Smooth muscle cell (in vitro differentiated cells): ENCODE results near the gene KLF9. TPM values are rescaled to one million over a fixed set of nuclear protein-coding genes. Genes with fewer than 3 reads are reported as not detected.
A peak's percentile ranks its signal among the peaks of the same experiment; 100 is the strongest.

Experiments
- DNase-seq: peaks from one replicate; lab custom pipeline; 2025; ENCODE audit not compliant: unreplicated experiment; lab: John Stamatoyannopoulos, UW
- H2AFZ ChIP-seq: fragments of 200-600 bp; sonication (generic); 2 replicates; pipeline ENCODE4 v1.6.0; 2016; ENCODE audit warnings: antibody characterized with exemption, low read depth, mild to moderate bottlenecking
- H3F3A ChIP-seq: fragments of 200-600 bp; sonication (generic); 2 replicates; pipeline ENCODE4 v1.6.0; 2017; ENCODE audit warnings: antibody characterized with exemption, low read depth
- H3K27ac ChIP-seq: fragments of 200-600 bp; sonication (generic); 2 replicates; pipeline ENCODE4 v1.5.1; 2016; ENCODE audit warnings: low read depth, mild to moderate bottlenecking
- H3K27me3 ChIP-seq: fragments of 200-600 bp; sonication (generic); 2 replicates; pipeline ENCODE4 v1.6.1; 2016; ENCODE audit warnings: low read depth, mild to moderate bottlenecking
- H3K36me3 ChIP-seq: fragments of 200-600 bp; sonication (generic); 2 replicates; pipeline ENCODE4 v1.5.1; 2016; ENCODE audit warnings: low read depth
- H3K4me1 ChIP-seq: fragments of 200-600 bp; sonication (generic); 2 replicates; pipeline ENCODE4 v1.5.1; 2016; ENCODE audit warnings: low read depth
- H3K4me2 ChIP-seq: fragments of 200-600 bp; sonication (generic); 2 replicates; pipeline ENCODE4 v1.6.0; 2016; ENCODE audit warnings: mild to moderate bottlenecking
- H3K4me3 ChIP-seq: fragments of 200-600 bp; sonication (generic); 2 replicates; pipeline ENCODE4 v1.5.1; 2016; ENCODE audit warnings: mild to moderate bottlenecking
- H3K79me2 ChIP-seq: fragments of 200-600 bp; sonication (generic); 2 replicates; pipeline ENCODE4 v1.6.0; 2016; ENCODE audit warnings: low read depth, mild to moderate bottlenecking
- H3K9ac ChIP-seq: fragments of 200-600 bp; sonication (generic); 2 replicates; pipeline ENCODE4 v1.6.0; 2016; ENCODE audit warnings: low read depth
- H3K9me3 ChIP-seq: fragments of 200-600 bp; sonication (generic); replicated peaks from 2 replicates; pipeline ENCODE4 v1.5.1; 2016; ENCODE audit warnings: low read depth
- H4K20me1 ChIP-seq: fragments of 200-600 bp; sonication (generic); 2 replicates; pipeline ENCODE4 v1.6.0; 2016; ENCODE audit warnings: low read depth
- WGBS: methylation state at CpG from one replicate; pipeline ENCODE4 v1.1.7; 2016; ENCODE audit warnings: low lambda C conversion rate; 5-methylcytosine and 5-hydroxymethylcytosine counted together
- polyA plus RNA-seq: library from polyadenylated mRNA; unstranded; fragments of >200 nt; fragmentation: Nextera tagmentation; extraction: Ambion mirVana; gene quantifications from 2 replicates; pipeline ENCODE4 v1.2.1, GENCODE V29; 2016
- total RNA-seq: library from RNA; depleted of rRNA; stranded (reverse); fragments of >200 nt; gene quantifications from 2 replicates; pipeline ENCODE4 v1.2.3, GENCODE V29; 2014
- TF ChIP-seq, protein P1 (sequence below): fragments of 200-600 bp; sonication (generic); IDR thresholded peaks from 2 replicates; pipeline ENCODE4 v1.5.1; 2017; ENCODE audit warnings: borderline replicate concordance, mild to moderate bottlenecking, antibody characterized with exemption; ENCODE audit not compliant: insufficient read depth, poor library complexity, severe bottlenecking

KLF9 gene
- total and polyA plus RNA-seq, 2 experiments from 2014 or later: 2.9 to 13.5 TPM

- Histone ChIP-seq H3K36me3 (no peaks in the 10 kb centered on the region), H4K20me1 (no peaks in the 10 kb centered on the region), H3K27ac (no peak overlapping the region), H2AFZ (peak overlapping the region; percentile 84), H3K4me3 (no peak overlapping the region), H3K9me3 (no peaks in the 10 kb centered on the region), H3K9ac (no peak overlapping the region), H3K79me2 (no peaks in the 10 kb centered on the region), H3K4me2 (no peak overlapping the region), H3K27me3 (no peaks in the 10 kb centered on the region), H3F3A (no peaks in the 10 kb centered on the region), H3K4me1 (no peaks in the 10 kb centered on the region)
- TF ChIP-seq, protein P1, sequence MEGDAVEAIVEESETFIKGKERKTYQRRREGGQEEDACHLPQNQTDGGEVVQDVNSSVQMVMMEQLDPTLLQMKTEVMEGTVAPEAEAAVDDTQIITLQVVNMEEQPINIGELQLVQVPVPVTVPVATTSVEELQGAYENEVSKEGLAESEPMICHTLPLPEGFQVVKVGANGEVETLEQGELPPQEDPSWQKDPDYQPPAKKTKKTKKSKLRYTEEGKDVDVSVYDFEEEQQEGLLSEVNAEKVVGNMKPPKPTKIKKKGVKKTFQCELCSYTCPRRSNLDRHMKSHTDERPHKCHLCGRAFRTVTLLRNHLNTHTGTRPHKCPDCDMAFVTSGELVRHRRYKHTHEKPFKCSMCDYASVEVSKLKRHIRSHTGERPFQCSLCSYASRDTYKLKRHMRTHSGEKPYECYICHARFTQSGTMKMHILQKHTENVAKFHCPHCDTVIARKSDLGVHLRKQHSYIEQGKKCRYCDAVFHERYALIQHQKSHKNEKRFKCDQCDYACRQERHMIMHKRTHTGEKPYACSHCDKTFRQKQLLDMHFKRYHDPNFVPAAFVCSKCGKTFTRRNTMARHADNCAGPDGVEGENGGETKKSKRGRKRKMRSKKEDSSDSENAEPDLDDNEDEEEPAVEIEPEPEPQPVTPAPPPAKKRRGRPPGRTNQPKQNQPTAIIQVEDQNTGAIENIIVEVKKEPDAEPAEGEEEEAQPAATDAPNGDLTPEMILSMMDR: no peak
- no peak for DNase-seq
- 85% methylated on average over 7 of the region's 7 CpGs for WGBS
Observed at GRCh38 chr9:70455993-70456704, 41.7 kb upstream of the KLF9 start.

DNA sequence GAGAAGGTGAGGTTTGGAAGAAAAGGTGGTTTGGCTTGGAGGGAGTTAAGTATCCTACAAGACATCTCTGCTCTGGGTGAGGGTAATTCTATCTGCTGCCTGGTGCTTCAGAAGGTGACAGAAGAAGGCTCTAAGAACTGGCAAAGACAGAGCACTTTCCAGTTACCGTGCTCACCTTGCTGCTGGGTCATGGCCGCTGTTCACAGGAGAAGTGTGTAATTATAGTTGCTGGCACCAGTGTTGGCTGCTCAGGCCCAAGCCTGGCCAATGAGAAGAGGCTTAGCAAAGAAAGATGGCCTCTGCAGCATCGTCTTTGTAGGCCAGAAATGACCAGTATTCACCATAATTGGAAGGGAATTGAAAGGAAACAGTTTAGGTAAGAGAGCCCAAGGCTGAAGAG, 37.9 kb upstream of the KLF9 start:
- no peak overlapping the region for H3K27ac ChIP-seq
- DNase-seq: no peak
- H3K4me1 ChIP-seq: no peaks in the 10 kb centered on the region
- no peaks in the 10 kb centered on the region for H3K36me3 ChIP-seq
- H3K27me3 ChIP-seq: no peaks in the 10 kb centered on the region
- TF ChIP-seq, protein P1: no peak
- H3F3A ChIP-seq: no peaks in the 10 kb centered on the region
- H3K79me2 ChIP-seq: no peaks in the 10 kb centered on the region
- H2AFZ ChIP-seq: no peak overlapping the region
- WGBS: 98% methylated on average over 3 of the region's 3 CpGs
- H3K4me2 ChIP-seq: no peak overlapping the region
- no peak overlapping the region for H3K9ac ChIP-seq
- H3K9me3 ChIP-seq: no peaks in the 10 kb centered on the region
- no peaks in the 10 kb centered on the region for H4K20me1 ChIP-seq
- no peak overlapping the region for H3K4me3 ChIP-seq

DNA sequence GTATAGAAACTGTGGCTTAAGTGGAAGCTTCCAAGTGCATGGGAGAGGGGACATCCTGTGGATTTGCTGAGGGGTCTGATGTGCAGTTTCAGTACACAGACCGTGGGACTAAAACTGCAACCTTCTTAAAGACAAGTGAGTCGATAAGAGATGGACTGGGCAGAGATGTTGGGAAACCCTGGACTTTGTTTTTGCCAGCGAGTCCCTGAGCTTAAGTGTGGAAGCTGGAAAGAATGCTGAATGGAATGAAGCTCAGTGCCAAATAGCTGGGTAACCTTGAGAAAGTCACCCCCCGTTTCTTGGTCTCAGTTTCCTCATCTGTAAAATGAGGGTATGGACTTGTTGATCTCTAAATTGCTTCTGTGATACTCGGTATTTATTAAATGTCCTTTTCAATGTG, 37.3 kb upstream of the KLF9 start:
- no peaks in the 10 kb centered on the region for H4K20me1 ChIP-seq
- TF ChIP-seq, protein P1: no peak
- H3F3A ChIP-seq: no peaks in the 10 kb centered on the region
- no peak overlapping the region for H3K4me2 ChIP-seq
- no peak overlapping the region for H3K27ac ChIP-seq
- no peaks in the 10 kb centered on the region for H3K27me3 ChIP-seq
- H3K4me3 ChIP-seq: no peak overlapping the region
- no peak for DNase-seq
- H2AFZ ChIP-seq: no peak overlapping the region
- no peak overlapping the region for H3K9ac ChIP-seq
- H3K9me3 ChIP-seq: no peaks in the 10 kb centered on the region
- no peaks in the 10 kb centered on the region for H3K79me2 ChIP-seq
- no peaks in the 10 kb centered on the region for H3K36me3 ChIP-seq
- H3K4me1 ChIP-seq: no peaks in the 10 kb centered on the region
- 88% methylated on average over 5 of the region's 5 CpGs for WGBS

- DNase-seq: no peak
- H3K4me3 ChIP-seq: no peak overlapping the region
- H3K4me1 ChIP-seq: no peaks in the 10 kb centered on the region
- no peaks in the 10 kb centered on the region for H3K27me3 ChIP-seq
- no peak overlapping the region for H3K4me2 ChIP-seq
- no peak overlapping the region for H2AFZ ChIP-seq
- no peak overlapping the region for H3K9ac ChIP-seq
- TF ChIP-seq, protein P1: no peak
- no peak overlapping the region for H3K27ac ChIP-seq
- no peaks in the 10 kb centered on the region for H3F3A ChIP-seq
- no peaks in the 10 kb centered on the region for H4K20me1 ChIP-seq
- no peaks in the 10 kb centered on the region for H3K9me3 ChIP-seq
- no peaks in the 10 kb centered on the region for H3K79me2 ChIP-seq
- H3K36me3 ChIP-seq: no peaks in the 10 kb centered on the region
- 85% methylated on average over 5 of the region's 5 CpGs for WGBS
Observed at GRCh38 chr9:70450738-70451137, 36.3 kb upstream of the KLF9 start.
